ENCODE results near the gene TUT1. TPM values are rescaled to one million over a fixed set of nuclear protein-coding genes. Genes with fewer than 3 reads are reported as not detected.

TUT1 gene
- total RNA-seq, 3 donors from 2014 or later (not counting 1 experiment from before 2014, with no cell fraction given), result 20.0 to 28.9 (median 26.2) TPM

- Histone ChIP-seq H3K9me3 (ENCODE audit: control insufficient read depth, insufficient read depth, low read length) (no peaks in the 10 kb centered on the region), H3K4me1 (ENCODE audit: control insufficient read depth, insufficient read depth, low read length) (peaks cover 60% of the 10 kb centered on the region), H3K36me3 (ENCODE audit: control insufficient read depth, insufficient read depth, low read length) (no peaks in the 10 kb centered on the region), H3K27me3 (ENCODE audit: control insufficient read depth, insufficient read depth, low read length) (no peaks in the 10 kb centered on the region), H3K27ac (ENCODE audit: low read length) (peak overlapping the region; percentile 94), H3K4me3 (ENCODE audit: low read length) (peak overlapping the region; percentile 95)
- H3K4me1 Mint-ChIP-seq, result peaks cover 63 to 64% of the 10 kb centered on the region in 2 donors
- TF ChIP-seq CTCF (IDR thresholded peaks at IDR 0.05), result no peak
- WGBS (ENCODE audit: insufficient coverage), result under 1% methylated on average over 55 of the region's 59 CpGs
- H3K9me3 Mint-ChIP-seq, result no peaks in the 10 kb centered on the region
- intact Hi-C loops (cut with micrococcal nuclease), result no loop called here
- peak overlapping the region; percentile 97 for H3K4me3 Mint-ChIP-seq
- no peaks in the 10 kb centered on the region for H3K27me3 Mint-ChIP-seq (ENCODE audit: low read depth in 2 of 2)
- peak in 2 of 3 donors; percentile 5 to 8 for ATAC-seq
- peak in 1 of 2 donors; percentile 66 for DNase-seq
- no peaks in the 10 kb centered on the region for H3K36me3 Mint-ChIP-seq
- H3K27ac Mint-ChIP-seq, result peak overlapping the region; percentile 92 to 94
These were observed 45.7 kb downstream of the TUT1 start for GRCh38 chr11:62545437-62546243.

- H3K36me3 ChIP-seq (ENCODE audit: control insufficient read depth, insufficient read depth, low read length), result no peaks in the 10 kb centered on the region
- H3K27me3 ChIP-seq (ENCODE audit: control insufficient read depth, insufficient read depth, low read length), result no peaks in the 10 kb centered on the region
- no peaks in the 10 kb centered on the region for H3K27me3 Mint-ChIP-seq (ENCODE audit: low read depth in 2 of 2)
- H3K4me1 ChIP-seq (ENCODE audit: control insufficient read depth, insufficient read depth, low read length), result peaks cover 63% of the 10 kb centered on the region
- peak overlapping the region; percentile 95 for H3K4me3 ChIP-seq (ENCODE audit: low read length)
- H3K27ac ChIP-seq (ENCODE audit: low read length), result peak overlapping the region; percentile 94
- no peaks in the 10 kb centered on the region for H3K36me3 Mint-ChIP-seq
- H3K9me3 ChIP-seq (ENCODE audit: control insufficient read depth, insufficient read depth, low read length), result no peaks in the 10 kb centered on the region
- no peak for TF ChIP-seq CTCF (IDR thresholded peaks at IDR 0.05)
- intact Hi-C loops (cut with micrococcal nuclease), result loop anchor here (5.0 kb wide), 1 partner anchor 118 kb away; no protein-coding TSS in a partner anchor
- H3K27ac Mint-ChIP-seq, result peak overlapping the region; percentile 92 to 94
- H3K9me3 Mint-ChIP-seq, result no peaks in the 10 kb centered on the region
- 3% methylated on average over 32 of the region's 32 CpGs for WGBS (ENCODE audit: insufficient coverage)
- peak overlapping the region; percentile 97 for H3K4me3 Mint-ChIP-seq
- DNase-seq (peak in 1 of 2 donors; percentile 71), ATAC-seq (peak in 1 of 3 donors; percentile 8)
- H3K4me1 Mint-ChIP-seq, result peaks cover 62 to 67% of the 10 kb centered on the region in 2 donors
These were observed 46.5 kb downstream of the TUT1 start for GRCh38 chr11:62544581-62545436.

GRCh38 chr11:62543680-62544444, 47.5 kb downstream of the TUT1 start:
- DNase-seq (peak in 1 of 2 donors; percentile 33), ATAC-seq (no peak)
- Mint-ChIP-seq H3K9me3 (no peaks in the 10 kb centered on the region), H3K27ac (peak overlapping the region; percentile 92 to 94), H3K27me3 (ENCODE audit: low read depth in 2 of 2) (no peaks in the 10 kb centered on the region), H3K4me3 (peak overlapping the region; percentile 97), H3K4me1 (peaks cover 65 to 76% of the 10 kb centered on the region in 2 donors), H3K36me3 (no peaks in the 10 kb centered on the region)
- peak overlapping the region; percentile 95 for H3K4me3 ChIP-seq (ENCODE audit: low read length)
- intact Hi-C loops (cut with micrococcal nuclease), result loop anchor here (1.0 to 5.0 kb wide), 2 partner anchors 12 to 117 kb away; no protein-coding TSS in a partner anchor
- no peaks in the 10 kb centered on the region for H3K36me3 ChIP-seq (ENCODE audit: control insufficient read depth, insufficient read depth, low read length)
- no peaks in the 10 kb centered on the region for H3K27me3 ChIP-seq (ENCODE audit: control insufficient read depth, insufficient read depth, low read length)
- peaks cover 73% of the 10 kb centered on the region for H3K4me1 ChIP-seq (ENCODE audit: control insufficient read depth, insufficient read depth, low read length)
- H3K9me3 ChIP-seq (ENCODE audit: control insufficient read depth, insufficient read depth, low read length), result no peaks in the 10 kb centered on the region
- H3K27ac ChIP-seq (ENCODE audit: low read length), result peak overlapping the region; percentile 94
- 76% methylated on average over 22 of the region's 22 CpGs for WGBS (ENCODE audit: insufficient coverage)
- no peak for TF ChIP-seq CTCF (IDR thresholded peaks at IDR 0.05)

All from natural killer cell (primary cell).